ENCODE data around the gene DPF3.

DNA sequence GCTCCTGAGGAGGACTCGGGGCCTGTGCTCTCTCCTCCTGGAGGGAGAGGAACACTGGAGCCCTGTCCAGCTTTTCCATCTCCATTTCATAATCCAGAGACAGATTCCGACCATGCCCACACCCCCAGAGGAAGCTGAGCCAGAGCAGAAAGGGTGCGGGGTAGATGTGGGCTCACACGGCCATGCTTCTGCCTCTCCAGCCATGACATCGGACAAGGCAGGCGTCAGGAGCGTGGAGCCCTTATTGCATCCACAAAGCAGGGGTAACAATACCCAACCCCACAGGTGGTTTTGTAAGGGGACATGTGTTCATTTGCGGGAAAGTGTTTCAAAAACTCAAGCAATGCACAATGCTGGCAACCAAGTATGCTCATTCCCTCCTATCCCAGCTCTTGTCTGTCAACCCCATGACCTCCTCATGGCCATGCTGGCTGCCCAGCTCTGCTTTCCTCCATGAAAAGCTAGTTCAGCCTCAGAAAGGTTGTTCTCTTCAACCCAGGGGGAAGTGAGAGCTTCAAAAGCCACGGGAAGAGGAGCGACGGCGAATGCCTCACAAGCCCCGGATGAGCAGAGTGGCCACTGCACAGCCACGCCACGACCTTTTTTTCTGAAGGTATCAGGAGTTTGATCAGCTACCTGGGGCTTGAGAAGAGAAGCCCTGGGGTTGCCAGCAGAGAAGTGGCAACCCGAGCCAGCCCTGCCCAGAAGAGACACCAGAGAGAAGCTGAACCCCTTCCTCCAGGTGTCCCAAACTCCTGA, 161.7 kb downstream of the DPF3 start:
- TF ChIP-seq GATA2 (IDR thresholded peaks at IDR 0.05; ENCODE audit: low read depth, low read length) = no peak
- TF ChIP-seq GATA3 (IDR thresholded peaks at IDR 0.05; ENCODE audit: low read depth, low read length) = no peak
